Measurements from ENCODE around the gene UBTD1. TPM values are rescaled to one million over a fixed set of nuclear protein-coding genes. Genes with fewer than 3 reads are reported as not detected.

Gene UBTD1
- total RNA-seq, 2 experiments from 2014 or later: 1.6 to 2.1 TPM

GRCh38 chr10:97611473-97611872 is 112.7 kb downstream of the UBTD1 start:
- TF ChIP-seq CTCF (IDR thresholded peaks at IDR 0.05): no peak
- CTCF ChIA-PET: interaction anchor here (1.6 to 1.9 kb wide), 2 partner anchors 11 to 40 kb away, joined by 9 to 16 read pairs; partner anchors contain the start of gene ANKRD2
- Mint-ChIP-seq H3K27ac (no peak overlapping the region), H3K4me1 (ENCODE audit: low read depth) (no peaks in the 10 kb centered on the region), H3K36me3 (ENCODE audit: low read depth) (no peaks in the 10 kb centered on the region), H3K4me3 (no peak overlapping the region), H3K9me3 (no peaks in the 10 kb centered on the region), H3K27me3 (no peaks in the 10 kb centered on the region)
- DNase-seq (no peak), ATAC-seq (no peak)
- intact Hi-C loops (cut with micrococcal nuclease): no loop called here
- POLR2A ChIA-PET: interaction anchor here (0.9 kb wide), 1 partner anchor 12 kb away, joined by 3 read pairs; no protein-coding TSS in a partner anchor

GRCh38 chr10:97612386-97612785 is 113.7 kb downstream of the UBTD1 start:
- H3K27me3 Mint-ChIP-seq: no peaks in the 10 kb centered on the region
- CTCF ChIA-PET: interaction anchor here (0.7 to 1.9 kb wide), 4 partner anchors 10 to 41 kb away, joined by 3 to 16 read pairs (median 6); partner anchors contain the start of gene ANKRD2
- no peak for TF ChIP-seq CTCF (IDR thresholded peaks at IDR 0.05)
- H3K4me1 Mint-ChIP-seq (ENCODE audit: low read depth): no peaks in the 10 kb centered on the region
- H3K27ac Mint-ChIP-seq: no peak overlapping the region
- no peaks in the 10 kb centered on the region for H3K9me3 Mint-ChIP-seq
- H3K4me3 Mint-ChIP-seq: no peak overlapping the region
- intact Hi-C loops (cut with micrococcal nuclease): no loop called here
- POLR2A ChIA-PET: interaction anchor here (0.6 kb wide), 1 partner anchor 16 kb away, joined by 3 read pairs; no protein-coding TSS in a partner anchor
- DNase-seq (no peak), ATAC-seq (no peak)
- no peaks in the 10 kb centered on the region for H3K36me3 Mint-ChIP-seq (ENCODE audit: low read depth)

GRCh38 chr10:97618285-97618684 is 119.6 kb downstream of the UBTD1 start:
- no peaks in the 10 kb centered on the region for H3K36me3 Mint-ChIP-seq (ENCODE audit: low read depth)
- ATAC-seq (no peak), DNase-seq (no peak)
- no peak for TF ChIP-seq CTCF (IDR thresholded peaks at IDR 0.05)
- H3K4me1 Mint-ChIP-seq (ENCODE audit: low read depth): no peaks in the 10 kb centered on the region
- intact Hi-C loops (cut with micrococcal nuclease): no loop called here
- ChIA-PET CTCF (no interaction called here), POLR2A (no interaction called here)
- no peaks in the 10 kb centered on the region for H3K27me3 Mint-ChIP-seq
- no peak overlapping the region for H3K27ac Mint-ChIP-seq
- no peaks in the 10 kb centered on the region for H3K9me3 Mint-ChIP-seq
- H3K4me3 Mint-ChIP-seq: no peak overlapping the region

- no peak for TF ChIP-seq CTCF (IDR thresholded peaks at IDR 0.05)
- Mint-ChIP-seq H3K4me3 (no peak overlapping the region), H3K27ac (no peak overlapping the region), H3K27me3 (no peaks in the 10 kb centered on the region), H3K36me3 (ENCODE audit: low read depth) (no peaks in the 10 kb centered on the region), H3K4me1 (ENCODE audit: low read depth) (no peaks in the 10 kb centered on the region), H3K9me3 (no peaks in the 10 kb centered on the region)
- DNase-seq (no peak), ATAC-seq (no peak)
- intact Hi-C loops (cut with micrococcal nuclease): no loop called here
- CTCF ChIA-PET: no interaction called here
- POLR2A ChIA-PET: no interaction called here
Observed at GRCh38 chr10:97618733-97619132, 120.0 kb downstream of the UBTD1 start.

Other genes starting within 250 kb of the UBTD1 start
- gene ARHGAP19, start 206.3 kb upstream of the UBTD1 start, total RNA-seq: 10 to 100 TPM; 42.3 to 53.2 TPM
- 1 to 10 TPM; 3.0 to 3.2 TPM for gene FRAT1, start 179.7 kb upstream of the UBTD1 start, total RNA-seq
- 1 to 10 TPM; 5.6 to 6.4 TPM for gene FRAT2, start 164.2 kb upstream of the UBTD1 start, total RNA-seq
- gene RRP12, start 97.6 kb upstream of the UBTD1 start, total RNA-seq: 10 to 100 TPM; 50.3 to 51.0 TPM
- gene PGAM1, start 72.7 kb upstream of the UBTD1 start, total RNA-seq: 1,000 to 10,000 TPM; 1,193 to 1,205 TPM
- gene EXOSC1, start 52.9 kb upstream of the UBTD1 start, total RNA-seq: 10 to 100 TPM; 43.3 to 49.2 TPM
- 10 to 100 TPM; 23.8 to 25.2 TPM for gene ZDHHC16, start 52.7 kb upstream of the UBTD1 start, total RNA-seq
- 100 to 1,000 TPM; 107 to 108 TPM for gene MMS19, start 502 bp upstream of the UBTD1 start, total RNA-seq
- not detected for gene ANKRD2, start 73.9 kb downstream of the UBTD1 start, total RNA-seq
- not detected for gene HOGA1, start 85.5 kb downstream of the UBTD1 start, total RNA-seq
- gene C10orf62, start 90.8 kb downstream of the UBTD1 start, total RNA-seq: not detected
- 1 to 10 TPM; 3.2 to 3.9 TPM for gene MORN4, start 134.6 kb downstream of the UBTD1 start, total RNA-seq
- gene PI4K2A, start 141.7 kb downstream of the UBTD1 start, total RNA-seq: 1 to 10 TPM; 8.4 to 8.5 TPM
- 1 to 10 TPM; 2.5 to 3.0 TPM for gene AVPI1, start 188.3 kb downstream of the UBTD1 start, total RNA-seq
- 1 to 10 TPM; 2.3 to 2.9 TPM for gene MARVELD1, start 214.8 kb downstream of the UBTD1 start, total RNA-seq
- gene ZFYVE27, start 238.2 kb downstream of the UBTD1 start, total RNA-seq: 10 to 100 TPM; 18.1 to 20.1 TPM